ENCODE data around the gene B4GAT1. TPM values are rescaled to one million over a fixed set of nuclear protein-coding genes. Genes with fewer than 3 reads are reported as not detected.

Gene B4GAT1
- total and polyA plus RNA-seq, 2 donors, result 22.8 to 50.4 TPM

DNA sequence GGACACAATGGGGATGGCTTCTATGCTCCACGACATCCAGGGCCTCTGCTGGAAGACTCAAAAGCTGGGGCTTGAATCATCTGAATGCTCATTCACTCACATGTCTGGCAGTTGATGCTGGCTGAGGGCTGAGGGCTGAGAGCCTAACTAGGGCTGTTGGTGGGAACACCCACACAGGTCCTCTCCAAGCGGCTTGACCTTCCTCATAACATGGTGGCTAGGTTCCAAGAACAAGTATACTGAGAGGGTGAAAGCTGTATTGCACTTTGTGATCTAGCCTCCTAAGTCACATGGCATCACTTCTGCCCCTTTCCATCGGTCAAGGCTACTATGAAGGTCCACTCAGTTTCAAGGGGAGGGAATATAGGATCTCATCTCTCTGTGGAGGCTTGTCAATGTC, 48.2 kb downstream of the B4GAT1 start:
- no peak for DNase-seq (ENCODE audit: extremely low spot score)
- 63% methylated on average over 3 of the region's 3 CpGs for WGBS
- no peaks in the 10 kb centered on the region for H3K4me1 ChIP-seq (ENCODE audit: insufficient read depth)
- H3K27ac ChIP-seq (ENCODE audit: low read depth), result no peak overlapping the region
- H3K4me3 ChIP-seq (ENCODE audit: low read depth, low read length), result no peak overlapping the region
- H3K36me3 ChIP-seq (ENCODE audit: insufficient read depth), result no peaks in the 10 kb centered on the region

- no peaks in the 10 kb centered on the region for H3K4me1 ChIP-seq (ENCODE audit: insufficient read depth)
- no peak overlapping the region for H3K27ac ChIP-seq (ENCODE audit: low read depth)
- 49% methylated on average over 8 of the region's 8 CpGs for WGBS
- DNase-seq (ENCODE audit: extremely low spot score), result no peak
- H3K36me3 ChIP-seq (ENCODE audit: insufficient read depth), result no peaks in the 10 kb centered on the region
- no peak overlapping the region for H3K4me3 ChIP-seq (ENCODE audit: low read depth, low read length)
Measured at GRCh38 chr11:66297610-66298009, 49.8 kb downstream of the B4GAT1 start.

Small RNAs within 50 kb of the gene (small RNA-seq; reads per million reads assigned to genes)
- gene RF00017, result not detected
- not detected for gene RNU1-84P

Other genes with a start within 250 kb of the B4GAT1 start
- 9.5 TPM for gene KLC2, start 89.9 kb downstream of the B4GAT1 start, total RNA-seq
- gene KLC2, start 89.9 kb downstream of the B4GAT1 start, polyA plus RNA-seq, result 39.2 TPM
- 34.3 TPM for gene RAB1B, start 79.0 kb downstream of the B4GAT1 start, total RNA-seq
- gene RAB1B, start 79.0 kb downstream of the B4GAT1 start, polyA plus RNA-seq, result 190 TPM
- 1.1 TPM for gene CNIH2, start 69.5 kb downstream of the B4GAT1 start, total RNA-seq
- 0.24 TPM for gene CNIH2, start 69.5 kb downstream of the B4GAT1 start, polyA plus RNA-seq
- 62.0 TPM for gene YIF1A, start 58.5 kb downstream of the B4GAT1 start, total RNA-seq
- gene YIF1A, start 58.5 kb downstream of the B4GAT1 start, polyA plus RNA-seq, result 84.7 TPM
- gene TMEM151A, start 55.7 kb downstream of the B4GAT1 start, total RNA-seq, result 0.32 TPM
- 0.15 TPM for gene TMEM151A, start 55.7 kb downstream of the B4GAT1 start, polyA plus RNA-seq
- 28.7 TPM for gene CD248, start 30.6 kb downstream of the B4GAT1 start, total RNA-seq
- gene CD248, start 30.6 kb downstream of the B4GAT1 start, polyA plus RNA-seq, result 66.5 TPM
- 2.9 TPM for gene RIN1, start 11.2 kb downstream of the B4GAT1 start, total RNA-seq
- gene RIN1, start 11.2 kb downstream of the B4GAT1 start, polyA plus RNA-seq, result 8.4 TPM
- gene BRMS1, start 2.5 kb downstream of the B4GAT1 start, total RNA-seq, result 13.6 TPM
- gene BRMS1, start 2.5 kb downstream of the B4GAT1 start, polyA plus RNA-seq, result 37.3 TPM
- gene SLC29A2, start 24.1 kb upstream of the B4GAT1 start, total RNA-seq, result 1.1 TPM
- 2.1 TPM for gene SLC29A2, start 24.1 kb upstream of the B4GAT1 start, polyA plus RNA-seq
- 1.6 TPM for gene NPAS4, start 73.4 kb upstream of the B4GAT1 start, total RNA-seq
- gene NPAS4, start 73.4 kb upstream of the B4GAT1 start, polyA plus RNA-seq, result 2.4 TPM
- gene MRPL11, start 91.2 kb upstream of the B4GAT1 start, total RNA-seq, result 32.9 TPM
- 54.9 TPM for gene MRPL11, start 91.2 kb upstream of the B4GAT1 start, polyA plus RNA-seq
- 7.6 TPM for gene PELI3, start 119.3 kb upstream of the B4GAT1 start, total RNA-seq
- 22.5 TPM for gene PELI3, start 119.3 kb upstream of the B4GAT1 start, polyA plus RNA-seq
- 16.9 TPM for gene DPP3, start 132.8 kb upstream of the B4GAT1 start, total RNA-seq
- gene DPP3, start 132.8 kb upstream of the B4GAT1 start, polyA plus RNA-seq, result 26.8 TPM
- gene BBS1, start 163.0 kb upstream of the B4GAT1 start, total RNA-seq, result 40.4 TPM
- 33.3 TPM for gene BBS1, start 163.0 kb upstream of the B4GAT1 start, polyA plus RNA-seq
- 5.0 TPM for gene ZDHHC24, start 198.4 kb upstream of the B4GAT1 start, total RNA-seq
- 11.4 TPM for gene ZDHHC24, start 198.4 kb upstream of the B4GAT1 start, polyA plus RNA-seq
- gene ACTN3, start 199.3 kb upstream of the B4GAT1 start, total RNA-seq, result not detected
- 0.18 TPM for gene ACTN3, start 199.3 kb upstream of the B4GAT1 start, polyA plus RNA-seq
- 22.8 TPM for gene CTSF, start 221.0 kb upstream of the B4GAT1 start, total RNA-seq
- 92.1 TPM for gene CTSF, start 221.0 kb upstream of the B4GAT1 start, polyA plus RNA-seq
- gene CCDC87, start 245.4 kb upstream of the B4GAT1 start, total RNA-seq, result not detected
- 0.43 TPM for gene CCDC87, start 245.4 kb upstream of the B4GAT1 start, polyA plus RNA-seq
- 31.7 TPM for gene CCS, start 245.6 kb upstream of the B4GAT1 start, total RNA-seq
- 64.7 TPM for gene CCS, start 245.6 kb upstream of the B4GAT1 start, polyA plus RNA-seq